HepG2 (cell line): ENCODE measurements around the gene MSI2. TPM values are rescaled to one million over a fixed set of nuclear protein-coding genes. Genes with fewer than 3 reads are reported as not detected.

Source experiments
- ATF7-NPFF ChIP-seq: sonication (generic); formaldehyde crosslinking; IDR thresholded peaks from 2 replicates; pipeline ENCODE4 v1.8.1; 2023; ENCODE audit warnings: mild to moderate bottlenecking, low read depth, missing genetic modification reagents, moderate library complexity
- CEBPG ChIP-seq: IDR thresholded peaks from 2 replicates; pipeline ENCODE4 v1.6.1; 2016
- CENPT ChIP-seq: sonication (generic); formaldehyde crosslinking; IDR thresholded peaks from 2 replicates; pipeline ENCODE4 v1.8.0; 2022; ENCODE audit warnings: low read depth, mild to moderate bottlenecking, moderate library complexity, missing genetic modification reagents
- DPF2 ChIP-seq: sonication (generic); formaldehyde crosslinking; IDR thresholded peaks from 2 replicates; pipeline ENCODE4 v1.4.0; 2020; ENCODE audit warnings: mild to moderate bottlenecking, low read depth, missing genetic modification reagents, borderline replicate concordance
- KLF13 ChIP-seq: sonication (generic); formaldehyde crosslinking; IDR thresholded peaks from 2 replicates; pipeline ENCODE4 v1.4.0; 2020; ENCODE audit warnings: mild to moderate bottlenecking, missing genetic modification reagents
- PITX1 ChIP-seq: sonication (generic); formaldehyde crosslinking; IDR thresholded peaks from 2 replicates; pipeline ENCODE4 v1.5.1; 2020; ENCODE audit warnings: mild to moderate bottlenecking, missing genetic modification reagents
- RELA ChIP-seq: sonication (generic); formaldehyde crosslinking; IDR thresholded peaks from 2 replicates; pipeline ENCODE4 v1.4.0; 2020; ENCODE audit warnings: missing genetic modification reagents
- RXRB ChIP-seq: IDR thresholded peaks from 2 replicates; pipeline ENCODE4 v1.6.1; 2016; ENCODE audit warnings: borderline replicate concordance, missing genetic modification reagents, missing compliant biosample characterization
- SNRNP70 ChIP-seq: fragments of 200-400 bp; formaldehyde crosslinking; IDR thresholded peaks from 2 replicates; pipeline ENCODE4 v1.6.1; 2017; ENCODE audit warnings: mild to moderate bottlenecking, low read depth, low read length, moderate library complexity
- ZNF430 ChIP-seq: sonication (generic); formaldehyde crosslinking; IDR thresholded peaks from 2 replicates; pipeline ENCODE4 v1.9.0; 2021; ENCODE audit warnings: mild to moderate bottlenecking, missing genetic modification reagents
- ZNF441 ChIP-seq: sonication (generic); formaldehyde crosslinking; IDR thresholded peaks from 2 replicates; pipeline ENCODE4 v1.7.0; 2021; ENCODE audit warnings: missing genetic modification reagents, borderline replicate concordance
- ZNF569 ChIP-seq: sonication (generic); formaldehyde crosslinking; IDR thresholded peaks from 2 replicates; pipeline ENCODE4 v1.5.0; 2020; ENCODE audit warnings: mild to moderate bottlenecking, missing genetic modification reagents, moderate library complexity, borderline replicate concordance
- ZNF629 ChIP-seq: sonication (generic); formaldehyde crosslinking; conservative IDR thresholded peaks from 2 replicates; pipeline ENCODE4 v1.5.0; 2020; ENCODE audit warnings: missing genetic modification reagents
- ZNF737 ChIP-seq: sonication (generic); formaldehyde crosslinking; IDR thresholded peaks from 2 replicates; pipeline ENCODE4 v1.5.0; 2020; ENCODE audit warnings: missing genetic modification reagents, mild to moderate bottlenecking, borderline replicate concordance
- polyA plus RNA-seq, 8 experiments: library from polyadenylated mRNA; depleted of rRNA in 3 of 8; stranded (reverse) in 7 of 8; unstranded in 1 of 8; fragments of >200 nt; fragmentation: Illumina TruSeq in 4 of 8; extraction: Trizol in 4 of 8; gene quantifications; 2 replicates each; pipeline versions ENCODE4 v1.2.1 to v1.2.3, GENCODE V29; 2011 to 2016; ENCODE audit warnings: low read depth in 4 of 8, missing spikeins in 1 of 8, mixed read lengths in 1 of 8; ENCODE audit not compliant: insufficient read depth in 1 of 8
- total RNA-seq, 5 experiments: library from RNA; depleted of rRNA; stranded (reverse); fragments of >200 nt; fragmentation: Illumina TruSeq; extraction: Trizol; gene quantifications; 2 replicates each; pipeline ENCODE4 v1.2.3, GENCODE V29; 2016; ENCODE audit warnings: low read depth in 1 of 5
- TF ChIP-seq, protein P1 (sequence below): IDR thresholded peaks from 2 replicates; pipeline ENCODE4 v1.6.1; 2016; ENCODE audit warnings: low read depth, missing genetic modification reagents, missing compliant biosample characterization
- TF ChIP-seq, protein P2 (sequence below): sonication (generic); formaldehyde crosslinking; IDR thresholded peaks from 2 replicates; pipeline ENCODE4 v1.9.0; 2021; ENCODE audit warnings: mild to moderate bottlenecking, missing genetic modification reagents
- TF ChIP-seq, protein P3 (sequence below): sonication (generic); formaldehyde crosslinking; IDR thresholded peaks from 2 replicates; pipeline ENCODE4 v1.8.1; 2023; ENCODE audit warnings: mild to moderate bottlenecking, missing genetic modification reagents

The MSI2 gene
- total and polyA plus RNA-seq, 2 of the 13 experiments (the other 11 are each of a cell fraction or from before 2014, with no cell fraction given) = 77.5 to 78.4 TPM

DNA sequence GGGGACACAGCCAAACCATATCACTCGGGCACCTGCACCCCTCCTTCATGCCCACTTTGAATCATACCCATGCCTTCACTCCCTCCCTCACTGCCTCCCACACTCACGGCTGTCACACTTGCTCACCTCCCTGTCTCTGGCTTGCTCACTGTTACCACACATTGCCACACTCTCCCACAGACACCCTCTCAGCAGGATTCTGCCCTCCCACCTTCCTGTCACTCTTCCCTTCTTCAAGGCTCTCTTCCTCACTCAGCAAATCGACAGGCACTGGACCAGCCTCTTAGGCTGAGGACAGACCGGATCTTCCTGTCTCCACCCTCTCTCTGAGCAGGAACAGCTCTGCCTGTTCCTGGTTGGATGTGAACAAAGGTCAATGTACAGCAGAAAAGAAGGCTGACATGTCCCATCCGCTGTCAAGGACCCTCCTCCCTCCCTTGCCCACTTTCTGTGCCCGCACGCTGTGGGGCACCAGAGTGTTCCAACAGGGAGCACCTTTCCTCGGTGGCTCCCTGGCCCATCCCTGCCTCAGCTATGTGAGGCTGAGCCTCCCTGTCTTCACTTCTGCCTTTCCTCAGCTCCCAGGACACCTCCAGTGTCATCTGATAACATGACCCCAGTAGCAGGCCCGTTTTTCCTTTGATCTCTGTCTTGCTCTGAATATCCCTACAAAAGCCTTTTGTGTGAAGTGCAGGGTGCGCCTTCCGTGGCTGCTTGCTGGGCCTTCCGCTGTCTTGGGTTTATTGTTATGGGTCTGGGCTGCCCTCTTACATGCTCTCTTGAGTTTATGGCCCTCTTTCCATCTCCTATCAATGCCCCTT, 441.8 kb downstream of the MSI2 start (continued):
- TF ChIP-seq, protein P1, sequence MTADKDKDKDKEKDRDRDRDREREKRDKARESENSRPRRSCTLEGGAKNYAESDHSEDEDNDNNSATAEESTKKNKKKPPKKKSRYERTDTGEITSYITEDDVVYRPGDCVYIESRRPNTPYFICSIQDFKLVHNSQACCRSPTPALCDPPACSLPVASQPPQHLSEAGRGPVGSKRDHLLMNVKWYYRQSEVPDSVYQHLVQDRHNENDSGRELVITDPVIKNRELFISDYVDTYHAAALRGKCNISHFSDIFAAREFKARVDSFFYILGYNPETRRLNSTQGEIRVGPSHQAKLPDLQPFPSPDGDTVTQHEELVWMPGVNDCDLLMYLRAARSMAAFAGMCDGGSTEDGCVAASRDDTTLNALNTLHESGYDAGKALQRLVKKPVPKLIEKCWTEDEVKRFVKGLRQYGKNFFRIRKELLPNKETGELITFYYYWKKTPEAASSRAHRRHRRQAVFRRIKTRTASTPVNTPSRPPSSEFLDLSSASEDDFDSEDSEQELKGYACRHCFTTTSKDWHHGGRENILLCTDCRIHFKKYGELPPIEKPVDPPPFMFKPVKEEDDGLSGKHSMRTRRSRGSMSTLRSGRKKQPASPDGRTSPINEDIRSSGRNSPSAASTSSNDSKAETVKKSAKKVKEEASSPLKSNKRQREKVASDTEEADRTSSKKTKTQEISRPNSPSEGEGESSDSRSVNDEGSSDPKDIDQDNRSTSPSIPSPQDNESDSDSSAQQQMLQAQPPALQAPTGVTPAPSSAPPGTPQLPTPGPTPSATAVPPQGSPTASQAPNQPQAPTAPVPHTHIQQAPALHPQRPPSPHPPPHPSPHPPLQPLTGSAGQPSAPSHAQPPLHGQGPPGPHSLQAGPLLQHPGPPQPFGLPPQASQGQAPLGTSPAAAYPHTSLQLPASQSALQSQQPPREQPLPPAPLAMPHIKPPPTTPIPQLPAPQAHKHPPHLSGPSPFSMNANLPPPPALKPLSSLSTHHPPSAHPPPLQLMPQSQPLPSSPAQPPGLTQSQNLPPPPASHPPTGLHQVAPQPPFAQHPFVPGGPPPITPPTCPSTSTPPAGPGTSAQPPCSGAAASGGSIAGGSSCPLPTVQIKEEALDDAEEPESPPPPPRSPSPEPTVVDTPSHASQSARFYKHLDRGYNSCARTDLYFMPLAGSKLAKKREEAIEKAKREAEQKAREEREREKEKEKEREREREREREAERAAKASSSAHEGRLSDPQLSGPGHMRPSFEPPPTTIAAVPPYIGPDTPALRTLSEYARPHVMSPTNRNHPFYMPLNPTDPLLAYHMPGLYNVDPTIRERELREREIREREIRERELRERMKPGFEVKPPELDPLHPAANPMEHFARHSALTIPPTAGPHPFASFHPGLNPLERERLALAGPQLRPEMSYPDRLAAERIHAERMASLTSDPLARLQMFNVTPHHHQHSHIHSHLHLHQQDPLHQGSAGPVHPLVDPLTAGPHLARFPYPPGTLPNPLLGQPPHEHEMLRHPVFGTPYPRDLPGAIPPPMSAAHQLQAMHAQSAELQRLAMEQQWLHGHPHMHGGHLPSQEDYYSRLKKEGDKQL (CRISPR knock-in tag) = no peak
- no peak for TF ChIP-seq SNRNP70
- no peak for TF ChIP-seq ATF7-NPFF (CRISPR knock-in tag)
- no peak; the same call in 1 of the 2 replicates for TF ChIP-seq PITX1
- no peak for TF ChIP-seq CENPT (CRISPR knock-in tag)
- no peak for TF ChIP-seq CEBPG (CRISPR knock-in tag)
- peak; percentile 67 for TF ChIP-seq RXRB (CRISPR knock-in tag)
- no peak for TF ChIP-seq ZNF737 (CRISPR knock-in tag)
- TF ChIP-seq, protein P2, sequence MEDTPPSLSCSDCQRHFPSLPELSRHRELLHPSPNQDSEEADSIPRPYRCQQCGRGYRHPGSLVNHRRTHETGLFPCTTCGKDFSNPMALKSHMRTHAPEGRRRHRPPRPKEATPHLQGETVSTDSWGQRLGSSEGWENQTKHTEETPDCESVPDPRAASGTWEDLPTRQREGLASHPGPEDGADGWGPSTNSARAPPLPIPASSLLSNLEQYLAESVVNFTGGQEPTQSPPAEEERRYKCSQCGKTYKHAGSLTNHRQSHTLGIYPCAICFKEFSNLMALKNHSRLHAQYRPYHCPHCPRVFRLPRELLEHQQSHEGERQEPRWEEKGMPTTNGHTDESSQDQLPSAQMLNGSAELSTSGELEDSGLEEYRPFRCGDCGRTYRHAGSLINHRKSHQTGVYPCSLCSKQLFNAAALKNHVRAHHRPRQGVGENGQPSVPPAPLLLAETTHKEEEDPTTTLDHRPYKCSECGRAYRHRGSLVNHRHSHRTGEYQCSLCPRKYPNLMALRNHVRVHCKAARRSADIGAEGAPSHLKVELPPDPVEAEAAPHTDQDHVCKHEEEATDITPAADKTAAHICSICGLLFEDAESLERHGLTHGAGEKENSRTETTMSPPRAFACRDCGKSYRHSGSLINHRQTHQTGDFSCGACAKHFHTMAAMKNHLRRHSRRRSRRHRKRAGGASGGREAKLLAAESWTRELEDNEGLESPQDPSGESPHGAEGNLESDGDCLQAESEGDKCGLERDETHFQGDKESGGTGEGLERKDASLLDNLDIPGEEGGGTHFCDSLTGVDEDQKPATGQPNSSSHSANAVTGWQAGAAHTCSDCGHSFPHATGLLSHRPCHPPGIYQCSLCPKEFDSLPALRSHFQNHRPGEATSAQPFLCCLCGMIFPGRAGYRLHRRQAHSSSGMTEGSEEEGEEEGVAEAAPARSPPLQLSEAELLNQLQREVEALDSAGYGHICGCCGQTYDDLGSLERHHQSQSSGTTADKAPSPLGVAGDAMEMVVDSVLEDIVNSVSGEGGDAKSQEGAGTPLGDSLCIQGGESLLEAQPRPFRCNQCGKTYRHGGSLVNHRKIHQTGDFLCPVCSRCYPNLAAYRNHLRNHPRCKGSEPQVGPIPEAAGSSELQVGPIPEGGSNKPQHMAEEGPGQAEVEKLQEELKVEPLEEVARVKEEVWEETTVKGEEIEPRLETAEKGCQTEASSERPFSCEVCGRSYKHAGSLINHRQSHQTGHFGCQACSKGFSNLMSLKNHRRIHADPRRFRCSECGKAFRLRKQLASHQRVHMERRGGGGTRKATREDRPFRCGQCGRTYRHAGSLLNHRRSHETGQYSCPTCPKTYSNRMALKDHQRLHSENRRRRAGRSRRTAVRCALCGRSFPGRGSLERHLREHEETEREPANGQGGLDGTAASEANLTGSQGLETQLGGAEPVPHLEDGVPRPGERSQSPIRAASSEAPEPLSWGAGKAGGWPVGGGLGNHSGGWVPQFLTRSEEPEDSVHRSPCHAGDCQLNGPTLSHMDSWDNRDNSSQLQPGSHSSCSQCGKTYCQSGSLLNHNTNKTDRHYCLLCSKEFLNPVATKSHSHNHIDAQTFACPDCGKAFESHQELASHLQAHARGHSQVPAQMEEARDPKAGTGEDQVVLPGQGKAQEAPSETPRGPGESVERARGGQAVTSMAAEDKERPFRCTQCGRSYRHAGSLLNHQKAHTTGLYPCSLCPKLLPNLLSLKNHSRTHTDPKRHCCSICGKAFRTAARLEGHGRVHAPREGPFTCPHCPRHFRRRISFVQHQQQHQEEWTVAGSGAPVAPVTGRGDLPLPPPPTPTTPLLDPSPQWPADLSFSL = no peak
- no peak for TF ChIP-seq ZNF430 (CRISPR knock-in tag)
- TF ChIP-seq ZNF629 (CRISPR knock-in tag) = peak; percentile 17; the same call in 1 of the 2 replicates
- no peak for TF ChIP-seq KLF13 (CRISPR knock-in tag)
- no peak for TF ChIP-seq RELA (CRISPR knock-in tag)
- TF ChIP-seq ZNF569 (CRISPR knock-in tag) = no peak
- 0 out of 2 replicates have a peak, but pooled peaks have one; percentile 33 for TF ChIP-seq ZNF441
- TF ChIP-seq, protein P3, sequence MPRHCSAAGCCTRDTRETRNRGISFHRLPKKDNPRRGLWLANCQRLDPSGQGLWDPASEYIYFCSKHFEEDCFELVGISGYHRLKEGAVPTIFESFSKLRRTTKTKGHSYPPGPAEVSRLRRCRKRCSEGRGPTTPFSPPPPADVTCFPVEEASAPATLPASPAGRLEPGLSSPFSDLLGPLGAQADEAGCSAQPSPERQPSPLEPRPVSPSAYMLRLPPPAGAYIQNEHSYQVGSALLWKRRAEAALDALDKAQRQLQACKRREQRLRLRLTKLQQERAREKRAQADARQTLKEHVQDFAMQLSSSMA (CRISPR knock-in tag) = no peak
- 0 out of 2 replicates have a peak, but pooled peaks have one; percentile 56 for TF ChIP-seq DPF2 (CRISPR knock-in tag)
